Ascending aorta (tissue), 2 donors: Measurements from ENCODE around the gene PTTG1IP2. TPM values are rescaled to one million over a fixed set of nuclear protein-coding genes. Genes with fewer than 3 reads are reported as not detected.

ENCODE experiments used
- DNase-seq, 2 donors: peaks; one replicate each; pipeline ENCODE4 v3.0.0-alpha.2; 2019; ENCODE audit warnings: low spot score in 2 of 2
- H3K27ac ChIP-seq, 2 donors: fragments of 200-600 bp; sonication (generic); one replicate each; pipeline ENCODE4 v1.5.1; 2016 to 2017; ENCODE audit warnings: mild to moderate bottlenecking in 1 of 2
- H3K27me3 ChIP-seq: fragments of 200-600 bp; sonication (generic); one replicate; pipeline ENCODE4 v1.5.1; 2017
- H3K36me3 ChIP-seq, 2 donors: fragments of 200-600 bp; sonication (generic); one replicate each; pipeline ENCODE4 v1.5.1; 2016
- H3K4me1 ChIP-seq, 2 donors: fragments of 200-600 bp; sonication (generic); one replicate each; pipeline ENCODE4 v1.5.1; 2016 to 2017; ENCODE audit warnings: mild to moderate bottlenecking in 1 of 2
- H3K4me3 ChIP-seq, 2 donors: fragments of 200-600 bp; sonication (generic); one replicate each; pipeline ENCODE4 v1.5.1; 2016 to 2017; ENCODE audit warnings: mild to moderate bottlenecking in 1 of 2
- H3K9me3 ChIP-seq, 2 donors: fragments of 200-600 bp; sonication (generic); one replicate each; pipeline ENCODE4 v1.5.1; 2016
- CTCF ChIP-seq, 3 experiments: fragments of 200-600 bp in 2 of 3; fragments of 450-650 bp in 1 of 3; sonication (generic) in 2 of 3; IDR thresholded peaks; one replicate each; pipeline ENCODE4 v1.5.1; 2016 to 2019; ENCODE audit warnings: antibody characterized with exemption in 3 of 3, mild to moderate bottlenecking in 1 of 3, moderate library complexity in 1 of 3
- intact Hi-C: fragments of 100-400 bp; cut with DNase I; formaldehyde crosslinking; loops from one replicate; pipeline ENCODE4 v1.15.1; 2023
- total RNA-seq: library from RNA; depleted of rRNA; stranded (reverse); fragments of >200 nt; gene quantifications from one replicate; pipeline ENCODE4 v1.1.0, GENCODE V29; 2016

Gene PTTG1IP2
- total RNA-seq, 1 donor from 2014 or later: not detected

- no peaks in the 10 kb centered on the region for H3K9me3 ChIP-seq
- no peak for DNase-seq
- intact Hi-C loops: no loop called here
- TF ChIP-seq CTCF (IDR thresholded peaks at IDR 0.05): no peak
- H3K27me3 ChIP-seq: no peaks in the 10 kb centered on the region
- no peak overlapping the region for H3K27ac ChIP-seq
- H3K4me3 ChIP-seq: no peak overlapping the region
- H3K36me3 ChIP-seq: no peaks in the 10 kb centered on the region
- H3K4me1 ChIP-seq: no peaks in the 10 kb centered on the region
Observed at GRCh38 chr7:90518630-90519029, 49.2 kb downstream of the PTTG1IP2 start.

GRCh38 chr7:90520484-90520883, 51.0 kb downstream of the PTTG1IP2 start:
- Histone ChIP-seq H3K36me3 (no peaks in the 10 kb centered on the region), H3K4me3 (no peak overlapping the region), H3K4me1 (no peaks in the 10 kb centered on the region), H3K27ac (no peak overlapping the region), H3K27me3 (no peaks in the 10 kb centered on the region), H3K9me3 (no peaks in the 10 kb centered on the region)
- TF ChIP-seq CTCF (IDR thresholded peaks at IDR 0.05): no peak
- no peak for DNase-seq
- intact Hi-C loops: no loop called here

GRCh38 chr7:90530263-90530662, 60.8 kb downstream of the PTTG1IP2 start:
- no peak for DNase-seq
- TF ChIP-seq CTCF (IDR thresholded peaks at IDR 0.05): no peak
- no peaks in the 10 kb centered on the region for H3K9me3 ChIP-seq
- intact Hi-C loops: no loop called here
- no peaks in the 10 kb centered on the region for H3K4me1 ChIP-seq
- H3K27ac ChIP-seq: no peak overlapping the region
- no peak overlapping the region for H3K4me3 ChIP-seq
- H3K27me3 ChIP-seq: no peaks in the 10 kb centered on the region
- no peaks in the 10 kb centered on the region for H3K36me3 ChIP-seq

- H3K4me1 ChIP-seq: no peaks in the 10 kb centered on the region
- intact Hi-C loops: no loop called here
- H3K9me3 ChIP-seq: no peaks in the 10 kb centered on the region
- H3K27me3 ChIP-seq: no peaks in the 10 kb centered on the region
- H3K27ac ChIP-seq: no peak overlapping the region
- no peak for TF ChIP-seq CTCF (IDR thresholded peaks at IDR 0.05)
- no peak overlapping the region for H3K4me3 ChIP-seq
- no peaks in the 10 kb centered on the region for H3K36me3 ChIP-seq
- DNase-seq: no peak
Observed at GRCh38 chr7:90532231-90532929, 62.9 kb downstream of the PTTG1IP2 start.

- no peaks in the 10 kb centered on the region for H3K36me3 ChIP-seq
- no peak for TF ChIP-seq CTCF (IDR thresholded peaks at IDR 0.05)
- DNase-seq: no peak
- H3K27ac ChIP-seq: no peak overlapping the region
- no peaks in the 10 kb centered on the region for H3K4me1 ChIP-seq
- H3K27me3 ChIP-seq: no peaks in the 10 kb centered on the region
- H3K4me3 ChIP-seq: no peak overlapping the region
- no peaks in the 10 kb centered on the region for H3K9me3 ChIP-seq
- intact Hi-C loops: no loop called here
Observed at GRCh38 chr7:90536449-90536848, 67.0 kb downstream of the PTTG1IP2 start.

- intact Hi-C loops: no loop called here
- DNase-seq: no peak
- TF ChIP-seq CTCF (IDR thresholded peaks at IDR 0.05): no peak
- H3K4me1 ChIP-seq: no peaks in the 10 kb centered on the region
- no peaks in the 10 kb centered on the region for H3K27me3 ChIP-seq
- H3K36me3 ChIP-seq: no peaks in the 10 kb centered on the region
- no peaks in the 10 kb centered on the region for H3K9me3 ChIP-seq
- H3K4me3 ChIP-seq: no peak overlapping the region
- H3K27ac ChIP-seq: no peak overlapping the region
Observed at GRCh38 chr7:90538405-90538804, 69.0 kb downstream of the PTTG1IP2 start.
